ENCODE data around the gene CPHXL. TPM values are rescaled to one million over a fixed set of nuclear protein-coding genes. Genes with fewer than 3 reads are reported as not detected.

Gene CPHXL
- polyA plus RNA-seq, 3 donors, result not detected

DNA sequence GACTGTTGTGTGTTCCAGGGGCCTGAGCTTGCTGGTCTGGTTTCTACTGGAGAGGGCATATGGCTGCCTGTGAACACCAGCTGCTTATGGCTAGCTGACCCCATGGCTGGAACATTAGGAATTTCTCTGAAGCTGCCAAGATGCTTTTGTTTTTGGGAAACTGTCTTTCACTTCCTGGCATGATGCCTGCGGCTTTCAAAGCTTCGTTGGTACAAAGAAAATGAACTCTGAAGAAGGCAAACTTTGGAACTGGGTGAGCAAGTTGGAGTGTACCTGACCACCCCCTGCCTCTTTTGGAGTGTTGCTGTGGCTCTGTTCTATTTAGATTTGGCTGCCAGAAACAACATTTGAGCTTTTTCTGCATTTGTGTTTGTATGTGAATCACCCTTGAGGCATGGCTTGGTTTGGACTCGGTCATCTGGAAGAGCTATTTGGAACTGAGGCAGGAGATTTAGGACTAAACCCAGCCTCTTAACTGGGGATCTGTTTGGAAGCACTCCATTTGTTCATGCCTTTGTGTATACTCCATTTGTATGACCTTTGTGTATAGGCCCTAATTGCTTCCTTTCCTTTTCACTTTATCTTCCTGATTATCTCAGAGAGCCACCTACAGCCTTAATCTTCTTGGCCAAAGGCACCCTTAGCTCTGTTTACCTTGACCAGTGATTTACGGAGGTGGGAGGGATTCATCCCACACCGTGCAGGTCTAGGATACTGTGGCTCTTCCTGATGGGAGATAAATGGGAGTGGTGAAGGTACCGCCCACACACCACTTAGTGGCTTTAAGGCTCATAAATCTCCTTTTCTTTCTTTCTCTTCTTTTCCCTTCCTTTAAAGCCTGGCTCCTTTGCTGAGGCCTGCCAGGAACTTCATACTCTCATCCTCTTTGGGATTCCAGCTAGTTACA, 7.3 kb upstream of the CPHXL start:
- H3K36me3 ChIP-seq (replicated peaks in 1 of 2; ENCODE audit: control insufficient read depth in 1 of 2, insufficient read depth in 2 of 2, low read length in 2 of 2), result no peaks in the 10 kb centered on the region
- H3K4me1 Mint-ChIP-seq, result no peaks in the 10 kb centered on the region
- H3K4me2 ChIP-seq (replicated peaks; ENCODE audit: extremely low read depth, low read length, poor library complexity, severe bottlenecking), result no peak overlapping the region
- H3K27me3 Mint-ChIP-seq (ENCODE audit: low read depth in 3 of 3), result peaks cover 0 to 2% (median 1%) of the 10 kb centered on the region in 3 donors
- H3K4me3 ChIP-seq (replicated peaks in 1 of 3; ENCODE audit: low read depth in 2 of 3, low read length in 3 of 3), result no peak overlapping the region
- no peak for DNase-seq
- H3K4me1 ChIP-seq (ENCODE audit: control insufficient read depth in 1 of 2, insufficient read depth in 2 of 2, low read length in 2 of 2), result no peaks in the 10 kb centered on the region
- H2AFZ ChIP-seq (ENCODE audit: insufficient read depth, low read depth, low read length, poor library complexity, severe bottlenecking), result no peak overlapping the region
- H3K27me3 ChIP-seq (ENCODE audit: control insufficient read depth in 2 of 2, insufficient read depth in 2 of 2, low read length in 2 of 2), result no peaks in the 10 kb centered on the region
- intact Hi-C loops (cut with micrococcal nuclease), result no loop called here
- H3K9me3 ChIP-seq (replicated peaks in 1 of 2; ENCODE audit: control insufficient read depth in 1 of 2, insufficient read depth in 1 of 2, low read length in 2 of 2), result no peaks in the 10 kb centered on the region
- H3K79me2 ChIP-seq (ENCODE audit: insufficient read depth, low read length), result no peaks in the 10 kb centered on the region
- WGBS (ENCODE audit: insufficient coverage), result 63% methylated on average over 2 of the region's 6 CpGs
- TF ChIP-seq, protein P1, sequence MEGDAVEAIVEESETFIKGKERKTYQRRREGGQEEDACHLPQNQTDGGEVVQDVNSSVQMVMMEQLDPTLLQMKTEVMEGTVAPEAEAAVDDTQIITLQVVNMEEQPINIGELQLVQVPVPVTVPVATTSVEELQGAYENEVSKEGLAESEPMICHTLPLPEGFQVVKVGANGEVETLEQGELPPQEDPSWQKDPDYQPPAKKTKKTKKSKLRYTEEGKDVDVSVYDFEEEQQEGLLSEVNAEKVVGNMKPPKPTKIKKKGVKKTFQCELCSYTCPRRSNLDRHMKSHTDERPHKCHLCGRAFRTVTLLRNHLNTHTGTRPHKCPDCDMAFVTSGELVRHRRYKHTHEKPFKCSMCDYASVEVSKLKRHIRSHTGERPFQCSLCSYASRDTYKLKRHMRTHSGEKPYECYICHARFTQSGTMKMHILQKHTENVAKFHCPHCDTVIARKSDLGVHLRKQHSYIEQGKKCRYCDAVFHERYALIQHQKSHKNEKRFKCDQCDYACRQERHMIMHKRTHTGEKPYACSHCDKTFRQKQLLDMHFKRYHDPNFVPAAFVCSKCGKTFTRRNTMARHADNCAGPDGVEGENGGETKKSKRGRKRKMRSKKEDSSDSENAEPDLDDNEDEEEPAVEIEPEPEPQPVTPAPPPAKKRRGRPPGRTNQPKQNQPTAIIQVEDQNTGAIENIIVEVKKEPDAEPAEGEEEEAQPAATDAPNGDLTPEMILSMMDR (IDR thresholded peaks at IDR 0.05), result no peak
- H3K4me3 Mint-ChIP-seq, result no peak overlapping the region
- H3K27ac ChIP-seq (ENCODE audit: low read depth in 1 of 2, low read length in 2 of 2), result no peak overlapping the region
- no peak overlapping the region for H3K9ac ChIP-seq (ENCODE audit: insufficient read depth, low read length, poor library complexity, severe bottlenecking)
- no peaks in the 10 kb centered on the region for H4K20me1 ChIP-seq (ENCODE audit: insufficient read depth, low read length)
- H3K9me3 Mint-ChIP-seq, result peaks cover 0 to 7% (median 2%) of the 10 kb centered on the region in 7 donors
- H3K36me3 Mint-ChIP-seq, result no peaks in the 10 kb centered on the region
- H3K27ac Mint-ChIP-seq, result no peak overlapping the region

DNA sequence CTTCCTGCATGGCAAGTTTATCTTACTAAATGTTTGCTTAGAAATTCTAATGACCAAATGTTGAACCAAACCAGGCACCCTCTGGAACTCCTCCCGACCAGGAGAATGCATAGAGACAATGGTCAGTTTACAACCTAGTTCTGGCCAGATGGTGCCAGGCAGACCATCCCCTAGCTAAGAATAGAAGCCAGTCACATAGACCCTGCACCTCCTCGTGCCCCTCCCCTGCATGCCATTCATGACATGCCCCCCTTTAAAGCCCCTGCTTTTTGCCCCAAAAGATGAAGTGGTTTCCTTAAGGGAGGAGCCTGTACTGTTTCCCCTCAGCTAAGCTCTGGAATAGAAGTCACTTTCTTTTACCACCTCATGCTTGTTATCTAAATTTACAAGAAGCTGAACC, 6.6 kb upstream of the CPHXL start:
- Mint-ChIP-seq H3K4me1 (no peaks in the 10 kb centered on the region), H3K9me3 (peaks cover 0 to 6% (median 2%) of the 10 kb centered on the region in 7 donors), H3K4me3 (no peak overlapping the region), H3K27me3 (ENCODE audit: low read depth in 3 of 3) (peaks cover 0 to 2% (median 1%) of the 10 kb centered on the region in 3 donors), H3K27ac (no peak overlapping the region), H3K36me3 (no peaks in the 10 kb centered on the region)
- H3K4me2 ChIP-seq (replicated peaks; ENCODE audit: extremely low read depth, low read length, poor library complexity, severe bottlenecking), result no peak overlapping the region
- intact Hi-C loops (cut with micrococcal nuclease), result no loop called here
- H2AFZ ChIP-seq (ENCODE audit: insufficient read depth, low read depth, low read length, poor library complexity, severe bottlenecking), result no peak overlapping the region
- no peaks in the 10 kb centered on the region for H3K4me1 ChIP-seq (ENCODE audit: control insufficient read depth in 1 of 2, insufficient read depth in 2 of 2, low read length in 2 of 2)
- TF ChIP-seq, protein P1 (IDR thresholded peaks at IDR 0.05), result no peak
- H3K27me3 ChIP-seq (ENCODE audit: control insufficient read depth in 2 of 2, insufficient read depth in 2 of 2, low read length in 2 of 2), result no peaks in the 10 kb centered on the region
- H3K79me2 ChIP-seq (ENCODE audit: insufficient read depth, low read length), result no peaks in the 10 kb centered on the region
- no peaks in the 10 kb centered on the region for H3K36me3 ChIP-seq (replicated peaks in 1 of 2; ENCODE audit: control insufficient read depth in 1 of 2, insufficient read depth in 2 of 2, low read length in 2 of 2)
- WGBS (ENCODE audit: insufficient coverage), result 32% methylated on average over 2 of the region's 2 CpGs
- no peaks in the 10 kb centered on the region for H4K20me1 ChIP-seq (ENCODE audit: insufficient read depth, low read length)
- no peaks in the 10 kb centered on the region for H3K9me3 ChIP-seq (replicated peaks in 1 of 2; ENCODE audit: control insufficient read depth in 1 of 2, insufficient read depth in 1 of 2, low read length in 2 of 2)
- no peak overlapping the region for H3K4me3 ChIP-seq (replicated peaks in 1 of 3; ENCODE audit: low read depth in 2 of 3, low read length in 3 of 3)
- no peak overlapping the region for H3K9ac ChIP-seq (ENCODE audit: insufficient read depth, low read length, poor library complexity, severe bottlenecking)
- DNase-seq, result no peak
- H3K27ac ChIP-seq (ENCODE audit: low read depth in 1 of 2, low read length in 2 of 2), result no peak overlapping the region
